Activated CD4-positive, alpha-beta T cell treated with anti-CD3 and anti-CD28 coated beads for 36 hours (primary cell): ENCODE results near the gene LONRF2. TPM values are rescaled to one million over a fixed set of nuclear protein-coding genes. Genes with fewer than 3 reads are reported as not detected.

Experiments
- ATAC-seq: fragments of 200-7000 bp; cut with Tn5 transposase; one replicate; pipeline ENCODE4 v1.10.0; 2021; ENCODE audit warnings: mild to moderate bottlenecking, moderate library complexity
- CTCF ChIA-PET: fragments of 350-600 bp; sonication (Branson Sonifier 250); formaldehyde crosslinking; loops from one replicate; lab custom pipeline; 2021; ENCODE audit warnings: antibody characterized with exemption; lab: Charles Lee
- POLR2A ChIA-PET: fragments of 350-600 bp; sonication (Branson Sonifier 250); formaldehyde crosslinking; loops from one replicate; lab custom pipeline; 2021; ENCODE audit warnings: antibody characterized with exemption, inconsistent platforms; lab: Charles Lee
- DNase-seq: peaks from one replicate; pipeline ENCODE4 v3.0.0-alpha.2; 2020
- H3K27ac Mint-ChIP-seq: one replicate; pipeline ENCODE4 v1.8.0; 2021; ENCODE audit warnings: mixed read lengths
- H3K27me3 Mint-ChIP-seq: one replicate; pipeline ENCODE4 v1.8.0; 2021; ENCODE audit warnings: mixed read lengths
- H3K36me3 Mint-ChIP-seq: one replicate; pipeline ENCODE4 v1.8.0; 2021; ENCODE audit warnings: low read depth, mixed read lengths
- H3K4me1 Mint-ChIP-seq: one replicate; pipeline ENCODE4 v1.8.0; 2021; ENCODE audit warnings: mixed read lengths
- H3K4me3 Mint-ChIP-seq: one replicate; pipeline ENCODE4 v1.8.0; 2021; ENCODE audit warnings: mild to moderate bottlenecking, moderate library complexity, mixed read lengths
- H3K9me3 Mint-ChIP-seq: one replicate; pipeline ENCODE4 v1.8.0; 2021; ENCODE audit warnings: low read depth, mixed read lengths
- intact Hi-C, 2 experiments: fragments of 100-400 bp; cut with DNase I in 1 of 2; cut with micrococcal nuclease in 1 of 2; formaldehyde crosslinking; loops; one replicate each; pipeline versions ENCODE4 v1.14.2 to v1.15.1; 2022 to 2024; cut with DNase I, micrococcal nuclease
- total RNA-seq, 2 experiments: library from RNA; stranded (reverse); gene quantifications; one replicate each; pipeline ENCODE4 v1.2.3, GENCODE V29; 2021

LONRF2 gene
- total RNA-seq, 2 experiments from 2014 or later: 0.02 to 0.04 TPM

DNA sequence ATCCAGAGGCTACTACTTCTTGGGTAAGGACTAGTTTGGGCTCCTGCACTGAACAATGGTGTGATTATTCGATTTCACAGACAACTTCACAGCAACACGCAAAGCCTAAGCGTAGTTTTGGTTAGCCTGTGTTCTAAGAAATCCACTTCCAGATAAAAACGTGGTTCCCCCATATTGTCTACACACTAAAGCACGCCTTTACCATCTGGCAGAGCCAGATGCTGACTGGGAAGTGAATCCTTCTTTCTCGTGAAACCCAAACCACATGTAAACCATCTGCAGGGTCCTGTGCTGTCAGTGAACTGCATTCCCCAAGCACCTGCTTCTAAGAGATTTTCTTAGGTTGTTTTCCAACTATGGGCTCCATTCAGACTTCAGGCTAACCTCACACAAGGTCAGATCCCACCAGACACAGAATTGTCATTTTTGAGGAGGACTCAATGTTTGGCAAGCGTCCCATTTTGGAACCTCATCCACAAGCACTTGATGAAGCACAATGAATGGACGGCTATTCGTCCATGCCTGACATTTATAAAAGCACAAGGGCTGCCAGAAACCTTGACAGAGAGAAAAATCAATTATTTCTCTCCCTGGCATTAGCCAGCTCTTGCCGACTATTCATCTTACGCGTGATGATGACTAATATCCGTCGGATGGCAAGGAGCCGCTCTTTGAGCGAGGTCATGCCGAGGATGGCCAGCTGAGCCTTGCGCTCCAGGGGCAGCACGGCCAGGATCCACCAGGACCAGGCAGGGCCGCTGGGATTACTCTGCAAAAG is 38.4 kb downstream of the LONRF2 start:
- Mint-ChIP-seq H3K36me3 (no peaks in the 10 kb centered on the region), H3K4me3 (no peak overlapping the region), H3K9me3 (no peaks in the 10 kb centered on the region), H3K27ac (no peak overlapping the region), H3K27me3 (peaks cover 15% of the 10 kb centered on the region), H3K4me1 (no peaks in the 10 kb centered on the region)
- ATAC-seq (no peak), DNase-seq (no peak)
- intact Hi-C loops: no loop called here
- ChIA-PET CTCF (interaction anchor here (0.6 kb wide), 1 partner anchor 1000 kb away, joined by 3 read pairs; no protein-coding TSS in a partner anchor), POLR2A (no interaction called here)

DNA sequence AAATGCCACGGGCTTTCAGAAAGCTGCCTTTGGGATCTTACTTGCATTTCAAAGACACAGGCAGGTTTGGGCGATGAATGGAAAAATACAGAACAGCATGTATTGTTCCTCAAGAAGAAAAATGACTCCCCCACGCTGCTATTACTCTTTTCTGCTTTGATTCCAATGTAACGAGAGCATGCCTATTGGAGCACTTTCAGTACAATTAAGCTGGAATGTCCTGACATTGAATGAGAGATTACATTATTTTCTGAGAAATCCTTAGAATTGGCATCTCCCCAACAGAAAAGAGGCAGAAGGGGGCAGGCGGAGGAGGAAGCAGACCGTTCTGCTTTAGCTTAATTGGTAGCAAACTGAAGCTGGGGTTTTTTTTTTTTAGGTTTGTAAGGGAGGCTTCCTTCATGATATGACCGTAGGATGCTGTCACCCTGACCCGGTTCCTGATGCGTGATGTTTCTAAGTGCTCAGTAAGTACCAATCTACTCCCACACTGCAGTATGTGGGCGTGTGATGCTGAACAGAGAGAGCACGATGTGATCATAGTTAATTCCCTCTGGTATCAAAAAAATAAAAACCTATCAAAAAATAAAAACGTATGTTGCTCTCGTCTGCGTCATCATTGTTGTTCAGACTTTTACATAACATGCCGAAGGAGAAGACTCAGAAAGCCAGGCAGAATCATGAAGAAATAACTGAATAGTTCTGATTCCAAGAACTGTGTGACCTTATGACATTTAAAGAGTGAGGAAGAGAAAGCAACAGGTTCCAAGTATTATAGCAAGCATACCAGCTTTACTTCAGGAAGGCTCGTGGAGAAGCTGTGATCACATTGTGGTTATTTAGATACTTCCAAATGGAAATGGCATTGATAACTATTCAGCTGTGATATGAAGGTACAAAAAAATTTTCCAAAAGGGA is 40.5 kb downstream of the LONRF2 start:
- POLR2A ChIA-PET: no interaction called here
- H3K36me3 Mint-ChIP-seq: no peaks in the 10 kb centered on the region
- H3K9me3 Mint-ChIP-seq: no peaks in the 10 kb centered on the region
- intact Hi-C loops: no loop called here
- no peak for DNase-seq
- peaks cover 13% of the 10 kb centered on the region for H3K27me3 Mint-ChIP-seq
- no peaks in the 10 kb centered on the region for H3K4me1 Mint-ChIP-seq
- H3K27ac Mint-ChIP-seq: no peak overlapping the region
- CTCF ChIA-PET: interaction anchor here (0.5 to 1.2 kb wide), 2 partner anchors 100 to 736 kb away, joined by 4 read pairs; no protein-coding TSS in a partner anchor
- no peak for ATAC-seq
- no peak overlapping the region for H3K4me3 Mint-ChIP-seq

DNA sequence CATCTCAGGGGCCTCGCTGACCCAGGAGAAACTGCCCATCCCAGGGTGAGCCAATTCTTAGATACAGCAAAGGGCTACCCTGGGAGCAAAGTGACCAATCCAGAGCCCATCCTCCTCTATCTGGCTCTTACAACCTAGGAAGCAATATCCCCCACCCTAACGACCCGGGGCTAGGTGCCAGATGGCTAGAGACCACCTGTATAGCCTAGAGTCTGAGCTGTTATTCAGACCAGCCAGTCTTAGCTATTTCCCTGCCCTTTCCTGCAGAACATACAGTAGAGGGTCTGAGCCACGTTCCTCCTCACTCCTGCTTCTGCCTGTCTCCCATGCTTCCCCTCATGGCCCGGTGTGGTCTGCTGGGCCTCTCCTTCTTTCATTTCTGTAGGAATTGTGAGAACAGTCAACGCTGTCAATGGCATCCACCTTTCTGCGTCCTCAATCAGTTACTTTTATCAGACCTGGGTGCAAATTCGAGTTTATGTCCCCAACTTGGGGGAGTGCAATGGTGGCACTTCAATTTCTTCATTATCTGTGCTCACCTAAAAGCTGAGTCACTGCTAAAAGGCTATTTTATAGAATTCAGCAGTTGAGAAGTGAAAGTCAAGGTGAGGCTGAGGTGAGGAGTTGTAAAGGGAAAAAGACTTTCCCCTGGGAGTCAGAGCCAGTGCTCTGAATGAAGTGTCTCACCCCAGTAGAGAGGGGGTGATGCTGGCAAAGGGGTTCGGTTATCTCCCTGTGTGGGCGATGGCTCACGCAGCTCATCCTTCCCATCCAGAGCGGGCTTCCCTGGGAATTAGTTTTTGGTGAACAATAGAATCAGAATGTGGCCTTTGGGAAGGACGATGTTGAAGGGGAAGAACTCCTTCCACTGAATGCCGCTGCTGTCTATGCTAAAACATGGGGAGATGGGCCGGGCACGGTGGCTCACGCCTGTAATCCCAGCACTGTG is 42.4 kb downstream of the LONRF2 start:
- ATAC-seq (no peak), DNase-seq (no peak)
- H3K9me3 Mint-ChIP-seq: no peaks in the 10 kb centered on the region
- no peaks in the 10 kb centered on the region for H3K4me1 Mint-ChIP-seq
- H3K27me3 Mint-ChIP-seq: peaks cover 13% of the 10 kb centered on the region
- H3K36me3 Mint-ChIP-seq: no peaks in the 10 kb centered on the region
- intact Hi-C loops: no loop called here
- H3K27ac Mint-ChIP-seq: no peak overlapping the region
- ChIA-PET CTCF (interaction anchor here (1.1 to 1.3 kb wide), 2 partner anchors 17 to 101 kb away, joined by 3 read pairs; no protein-coding TSS in a partner anchor), POLR2A (no interaction called here)
- no peak overlapping the region for H3K4me3 Mint-ChIP-seq

DNA sequence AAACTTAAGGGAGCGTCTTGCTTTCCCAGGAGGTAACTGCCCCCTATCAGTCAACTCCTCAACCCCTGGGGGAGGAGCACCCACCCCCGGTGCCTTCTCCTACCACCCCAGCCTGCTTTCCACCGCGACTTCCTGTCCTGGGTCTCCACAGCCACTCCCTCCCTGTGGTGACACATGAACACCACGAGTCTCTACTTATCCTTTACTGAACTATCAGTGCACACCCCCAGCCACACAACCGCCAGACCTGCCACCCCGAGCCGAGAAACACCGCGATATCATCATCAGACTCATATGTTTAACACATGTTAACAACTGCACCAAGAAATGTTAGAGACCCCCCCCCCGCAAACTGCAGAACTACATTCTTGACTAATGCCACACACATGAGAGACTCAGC is 43.3 kb downstream of the LONRF2 start:
- intact Hi-C loops: no loop called here
- Mint-ChIP-seq H3K27me3 (peaks cover 13% of the 10 kb centered on the region), H3K4me1 (peaks cover under 1% of the 10 kb centered on the region), H3K36me3 (no peaks in the 10 kb centered on the region), H3K27ac (no peak overlapping the region), H3K4me3 (no peak overlapping the region), H3K9me3 (no peaks in the 10 kb centered on the region)
- ChIA-PET POLR2A (no interaction called here), CTCF (interaction anchor here (1.1 to 1.3 kb wide), 2 partner anchors 16 to 102 kb away, joined by 3 read pairs; no protein-coding TSS in a partner anchor)
- ATAC-seq: no peak
- no peak for DNase-seq

DNA sequence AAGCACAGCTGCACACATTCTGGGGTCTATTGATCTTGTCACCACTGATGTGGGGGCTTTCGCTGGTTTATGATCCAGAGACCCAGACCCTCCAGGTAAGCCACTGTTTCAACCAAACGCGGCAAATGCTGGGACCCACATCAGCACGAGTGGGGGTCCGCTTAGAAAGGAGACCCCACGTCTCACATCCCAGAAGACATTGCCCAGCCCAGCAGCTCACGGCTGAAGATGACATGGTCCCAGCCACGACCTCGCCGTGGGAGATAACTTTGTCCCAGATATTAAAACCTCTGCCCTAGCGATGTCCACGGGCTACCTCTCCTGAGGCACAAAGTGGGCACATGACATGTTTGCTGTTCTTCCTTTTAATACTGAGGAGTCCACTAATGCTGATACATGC is 43.8 kb downstream of the LONRF2 start:
- H3K9me3 Mint-ChIP-seq: no peaks in the 10 kb centered on the region
- POLR2A ChIA-PET: no interaction called here
- CTCF ChIA-PET: no interaction called here
- DNase-seq (no peak), ATAC-seq (no peak)
- no peaks in the 10 kb centered on the region for H3K36me3 Mint-ChIP-seq
- no peak overlapping the region for H3K27ac Mint-ChIP-seq
- intact Hi-C loops: no loop called here
- H3K4me3 Mint-ChIP-seq: no peak overlapping the region
- peaks cover 9% of the 10 kb centered on the region for H3K27me3 Mint-ChIP-seq
- peaks cover 4% of the 10 kb centered on the region for H3K4me1 Mint-ChIP-seq

DNA sequence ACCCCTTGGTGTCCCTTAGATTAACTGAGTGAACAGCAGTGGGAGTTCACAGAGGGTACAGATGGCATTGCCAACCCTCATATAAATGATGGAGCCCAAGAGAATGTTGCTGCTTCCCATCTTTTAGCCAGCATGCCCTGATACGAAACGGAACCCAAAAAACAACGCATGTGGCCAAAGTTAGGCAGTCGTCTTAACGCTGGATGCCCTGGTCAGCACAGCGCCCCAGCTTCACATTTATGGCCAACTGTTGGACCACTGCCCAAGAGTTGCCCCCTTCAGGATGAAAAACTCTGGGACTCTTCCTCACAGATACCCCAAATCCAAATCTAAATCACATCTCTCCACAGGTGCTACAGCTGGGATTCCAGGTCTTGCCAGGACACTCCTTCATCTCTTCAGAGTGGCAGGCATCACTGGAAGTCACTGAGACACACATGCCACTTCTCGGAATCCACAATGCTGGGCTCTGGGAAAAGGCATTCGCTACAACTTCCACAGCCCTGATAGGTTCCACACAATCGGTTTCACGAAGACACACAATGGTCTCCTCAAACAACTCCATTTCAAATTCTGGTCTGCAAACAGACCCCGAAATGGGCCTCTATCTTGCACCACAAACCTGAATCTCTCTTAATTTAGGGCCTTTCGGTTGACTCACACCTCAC is 44.6 kb downstream of the LONRF2 start:
- intact Hi-C loops: no loop called here
- DNase-seq (no peak), ATAC-seq (no peak)
- H3K4me3 Mint-ChIP-seq: no peak overlapping the region
- no peaks in the 10 kb centered on the region for H3K36me3 Mint-ChIP-seq
- H3K27me3 Mint-ChIP-seq: peaks cover 9% of the 10 kb centered on the region
- ChIA-PET CTCF (interaction anchor here (2.7 kb wide), 1 partner anchor 16 kb away, joined by 21 read pairs; no protein-coding TSS in a partner anchor), POLR2A (no interaction called here)
- H3K9me3 Mint-ChIP-seq: no peaks in the 10 kb centered on the region
- no peak overlapping the region for H3K27ac Mint-ChIP-seq
- peaks cover 4% of the 10 kb centered on the region for H3K4me1 Mint-ChIP-seq

DNA sequence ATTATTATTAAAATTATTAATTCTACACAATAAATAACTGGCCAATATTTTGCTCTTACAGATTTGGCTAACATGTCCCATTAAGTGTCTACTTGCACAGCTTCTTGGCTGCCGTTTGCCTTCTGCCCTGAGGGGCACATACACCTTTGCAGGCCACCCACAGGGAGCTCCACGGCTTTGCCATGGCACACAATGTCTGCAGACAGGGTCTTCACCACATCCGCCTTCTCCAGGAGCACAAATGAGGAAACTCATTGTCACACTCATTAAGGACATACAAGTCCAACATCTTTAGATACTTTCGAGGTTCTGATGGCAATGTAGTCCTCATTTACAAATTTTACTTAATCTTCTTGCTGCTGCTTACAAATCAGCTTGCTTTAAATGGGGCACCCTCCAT is 45.6 kb downstream of the LONRF2 start:
- Mint-ChIP-seq H3K36me3 (no peaks in the 10 kb centered on the region), H3K4me1 (peaks cover 4% of the 10 kb centered on the region), H3K27me3 (peaks cover 7% of the 10 kb centered on the region), H3K4me3 (no peak overlapping the region), H3K9me3 (no peaks in the 10 kb centered on the region), H3K27ac (no peak overlapping the region)
- no peak for ATAC-seq
- DNase-seq: no peak
- CTCF ChIA-PET: interaction anchor here (1.1 to 2.7 kb wide), 3 partner anchors 15 to 104 kb away, joined by 3 to 21 read pairs (median 3); no protein-coding TSS in a partner anchor
- intact Hi-C loops: no loop called here
- POLR2A ChIA-PET: no interaction called here

DNA sequence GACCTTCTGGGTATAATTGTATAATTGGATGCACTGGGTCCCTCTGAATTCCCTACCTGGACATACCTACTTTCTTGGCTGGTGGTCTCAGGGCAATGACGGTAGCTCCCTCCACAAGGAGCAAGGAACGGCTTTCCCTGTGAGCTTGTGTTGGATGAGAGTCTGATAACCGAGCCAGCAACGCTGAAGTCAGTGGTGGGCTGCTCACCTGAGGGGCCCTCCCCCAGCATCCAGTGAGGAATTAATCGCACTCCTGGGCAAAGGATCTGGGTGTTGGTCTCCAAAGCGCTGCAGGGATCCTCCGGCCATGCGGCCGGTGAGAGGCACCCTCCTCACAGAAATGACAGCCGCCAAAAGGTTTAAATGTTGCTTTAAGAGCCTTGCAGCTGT is 47.1 kb downstream of the LONRF2 start:
- ATAC-seq (no peak), DNase-seq (no peak)
- Mint-ChIP-seq H3K4me3 (no peak overlapping the region), H3K4me1 (peaks cover 4% of the 10 kb centered on the region), H3K27me3 (peaks cover 2% of the 10 kb centered on the region), H3K27ac (no peak overlapping the region), H3K36me3 (no peaks in the 10 kb centered on the region), H3K9me3 (no peaks in the 10 kb centered on the region)
- CTCF ChIA-PET: interaction anchor here (0.7 to 2.7 kb wide), 2 partner anchors 14 to 135 kb away, joined by 4 to 21 read pairs; no protein-coding TSS in a partner anchor
- intact Hi-C loops: no loop called here
- POLR2A ChIA-PET: no interaction called here

DNA sequence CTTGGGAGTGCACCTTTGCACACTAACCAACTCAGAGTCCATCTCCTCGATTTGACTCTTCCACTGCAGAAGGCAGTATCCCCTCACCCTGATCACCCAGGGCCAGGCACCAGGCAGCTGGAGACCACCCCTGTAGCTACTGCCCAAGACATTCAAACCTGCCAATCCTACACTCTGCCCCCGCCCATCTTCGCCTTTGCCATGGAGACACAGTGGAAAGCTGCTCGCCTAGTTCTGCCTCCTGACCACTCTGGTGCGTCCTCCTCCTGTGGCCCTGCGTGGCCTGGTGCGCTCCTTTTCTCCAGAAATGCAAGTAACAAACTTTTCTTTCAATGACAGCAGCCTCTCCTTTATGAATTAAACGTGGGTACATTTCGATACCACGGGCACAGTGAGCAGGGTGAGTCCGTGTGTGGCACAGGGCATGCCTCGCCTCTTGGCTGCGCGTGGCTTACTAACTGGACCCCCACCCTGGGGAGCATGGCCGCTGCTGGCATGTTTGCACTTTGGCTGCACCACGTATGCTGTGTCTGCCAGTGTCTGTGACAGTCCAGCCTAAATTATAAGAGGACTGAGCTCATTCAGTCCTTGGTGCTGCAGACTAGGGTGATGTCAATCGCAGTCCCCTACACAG is 47.6 kb downstream of the LONRF2 start:
- ChIA-PET CTCF (interaction anchor here (0.9 to 2.7 kb wide), 2 partner anchors 12 to 13 kb away, joined by 4 to 15 read pairs; no protein-coding TSS in a partner anchor), POLR2A (no interaction called here)
- no peak overlapping the region for H3K27ac Mint-ChIP-seq
- intact Hi-C loops: no loop called here
- no peak for ATAC-seq
- no peak overlapping the region for H3K4me3 Mint-ChIP-seq
- no peak for DNase-seq
- no peaks in the 10 kb centered on the region for H3K27me3 Mint-ChIP-seq
- H3K4me1 Mint-ChIP-seq: peaks cover 4% of the 10 kb centered on the region
- H3K9me3 Mint-ChIP-seq: no peaks in the 10 kb centered on the region
- no peaks in the 10 kb centered on the region for H3K36me3 Mint-ChIP-seq

DNA sequence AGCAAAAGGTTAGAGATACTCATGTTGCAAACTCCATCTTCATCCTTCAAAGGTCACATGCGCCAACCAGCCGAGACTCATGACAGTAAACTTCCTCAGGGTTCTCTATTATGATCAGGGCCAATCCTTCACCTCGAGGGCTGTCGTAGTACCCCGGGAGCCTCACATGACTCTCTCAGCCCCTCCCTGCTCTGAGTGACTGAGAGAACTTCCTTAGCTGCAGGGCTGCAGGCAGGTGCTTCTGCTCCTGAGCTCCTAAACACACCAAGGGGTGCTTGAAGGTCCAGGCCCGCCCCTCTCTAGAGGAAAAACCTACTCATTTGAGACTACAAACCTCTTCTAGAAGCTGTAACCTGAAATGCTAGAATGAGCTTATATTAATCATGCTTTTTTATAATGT is 48.2 kb downstream of the LONRF2 start:
- POLR2A ChIA-PET: no interaction called here
- CTCF ChIA-PET: interaction anchor here (0.6 to 2.7 kb wide), 4 partner anchors 11 to 715 kb away, joined by 3 to 15 read pairs (median 4); no protein-coding TSS in a partner anchor
- Mint-ChIP-seq H3K4me3 (no peak overlapping the region), H3K36me3 (no peaks in the 10 kb centered on the region), H3K4me1 (peaks cover 4% of the 10 kb centered on the region), H3K27ac (no peak overlapping the region), H3K27me3 (no peaks in the 10 kb centered on the region), H3K9me3 (no peaks in the 10 kb centered on the region)
- intact Hi-C loops: no loop called here
- peak; percentile 8 for DNase-seq
- no peak for ATAC-seq
